Esophagus muscularis mucosa (tissue), 4 donors: ENCODE measurements around the gene CT45A3.

Source experiments
- CTCF ChIP-seq, 3 experiments: fragments of 200-600 bp in 2 of 3; fragments of 450-650 bp in 1 of 3; sonication (generic) in 2 of 3; IDR thresholded peaks; one replicate each; pipeline ENCODE4 v1.5.1; 2017 to 2019; ENCODE audit warnings: antibody characterized with exemption in 3 of 3, mild to moderate bottlenecking in 2 of 3, moderate library complexity in 1 of 3
- EP300 ChIP-seq: sonication (generic); formaldehyde crosslinking; IDR thresholded peaks from one replicate; pipeline ENCODE4 v1.6.1; 2017; ENCODE audit warnings: antibody characterized with exemption
- POLR2AphosphoS5 ChIP-seq, 2 donors: sonication (generic); formaldehyde crosslinking; IDR thresholded peaks; one replicate each; pipeline ENCODE4 v1.6.1; 2017; ENCODE audit warnings: antibody characterized with exemption in 2 of 2

DNA sequence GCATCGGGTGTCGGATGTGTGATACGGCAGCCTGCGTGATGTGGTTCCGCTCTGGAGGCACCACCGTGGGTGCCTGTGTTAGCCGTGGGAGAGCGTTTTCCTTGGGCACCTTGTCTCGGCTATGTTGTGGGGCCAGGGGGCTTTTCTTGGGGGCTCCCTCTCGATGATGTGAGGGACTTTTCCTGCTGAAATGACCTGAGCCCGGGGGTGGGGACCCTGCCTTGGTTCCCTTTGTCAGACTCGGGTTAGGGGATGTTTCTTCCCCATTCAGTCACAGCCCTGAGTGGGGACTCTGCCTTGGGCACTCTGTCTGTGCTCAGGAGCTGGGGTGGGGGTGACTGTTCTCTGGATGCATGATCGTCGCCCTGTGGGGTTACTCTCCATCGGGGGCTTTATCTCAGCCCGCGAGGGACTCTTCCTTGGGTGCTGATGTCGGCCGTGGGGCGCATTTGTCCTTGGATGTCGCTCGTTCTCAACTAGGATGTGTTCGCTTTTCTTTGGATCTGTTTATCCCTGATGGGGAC is 26.7 kb downstream of the CT45A3 start:
- no peak for TF ChIP-seq CTCF (IDR thresholded peaks at IDR 0.05)
- TF ChIP-seq POLR2AphosphoS5 (IDR thresholded peaks at IDR 0.05), result no peak
- no peak for TF ChIP-seq EP300
